Nephron progenitor cell (in vitro differentiated cells): ENCODE data around the gene JARID2.

Experiments
- DNase-seq: peaks from one replicate; pipeline ENCODE4 v3.0.0; 2021
- H3K27ac Mint-ChIP-seq: 2 replicates; pipeline ENCODE4 v1.8.0; 2021; ENCODE audit warnings: mild to moderate bottlenecking, moderate library complexity, mixed read lengths
- H3K27me3 Mint-ChIP-seq: 2 replicates; pipeline ENCODE4 v1.8.0; 2021; ENCODE audit warnings: mild to moderate bottlenecking, low read depth, mixed read lengths; ENCODE audit not compliant: poor library complexity
- H3K36me3 Mint-ChIP-seq: 2 replicates; pipeline ENCODE4 v1.8.0; 2021; ENCODE audit warnings: low read depth, mixed read lengths
- H3K4me1 Mint-ChIP-seq: 2 replicates; pipeline ENCODE4 v1.8.0; 2021; ENCODE audit warnings: mixed read lengths
- H3K4me3 Mint-ChIP-seq: 2 replicates; pipeline ENCODE4 v1.8.0; 2021; ENCODE audit warnings: mild to moderate bottlenecking, moderate library complexity, mixed read lengths
- H3K9me3 Mint-ChIP-seq: 2 replicates; pipeline ENCODE4 v1.8.0; 2021; ENCODE audit warnings: mild to moderate bottlenecking, moderate library complexity, mixed read lengths
- CTCF ChIP-seq: fragments of 200-600 bp; sonication (generic); IDR thresholded peaks from 2 replicates; pipeline ENCODE4 v1.5.0; 2021; ENCODE audit warnings: antibody characterized with exemption

Gene JARID2

GRCh38 chr6:15395087-15395486 lies 149.2 kb downstream of the JARID2 start:
- H3K4me3 Mint-ChIP-seq = no peak overlapping the region
- H3K4me1 Mint-ChIP-seq = peaks cover 47% of the 10 kb centered on the region
- H3K36me3 Mint-ChIP-seq = peaks cover 27% of the 10 kb centered on the region

GRCh38 chr6:15396808-15397207 lies 150.9 kb downstream of the JARID2 start:
- no peaks in the 10 kb centered on the region for H3K27me3 Mint-ChIP-seq
- peaks cover 27% of the 10 kb centered on the region for H3K36me3 Mint-ChIP-seq
- no peak overlapping the region for H3K27ac Mint-ChIP-seq
- no peak for DNase-seq
- H3K9me3 Mint-ChIP-seq = peaks cover 15% of the 10 kb centered on the region
- no peak for TF ChIP-seq CTCF
- no peak overlapping the region for H3K4me3 Mint-ChIP-seq
- peaks cover 47% of the 10 kb centered on the region for H3K4me1 Mint-ChIP-seq

More at GRCh38 chr6:15395087-15395486, 149.2 kb downstream of the JARID2 start:
- DNase-seq = no peak
- H3K9me3 Mint-ChIP-seq = peaks cover 15% of the 10 kb centered on the region
- no peak overlapping the region for H3K27ac Mint-ChIP-seq
- no peak for TF ChIP-seq CTCF
- no peaks in the 10 kb centered on the region for H3K27me3 Mint-ChIP-seq

GRCh38 chr6:15398633-15399275 lies 152.9 kb downstream of the JARID2 start:
- no peak for TF ChIP-seq CTCF
- H3K4me3 Mint-ChIP-seq = no peak overlapping the region
- peaks cover 9% of the 10 kb centered on the region for H3K9me3 Mint-ChIP-seq
- peaks cover 58% of the 10 kb centered on the region for H3K4me1 Mint-ChIP-seq
- H3K27me3 Mint-ChIP-seq = no peaks in the 10 kb centered on the region
- no peak overlapping the region for H3K27ac Mint-ChIP-seq
- H3K36me3 Mint-ChIP-seq = peaks cover 20% of the 10 kb centered on the region
- no peak for DNase-seq

- DNase-seq = peak; percentile 60
- peak overlapping the region; percentile 93 for H3K27ac Mint-ChIP-seq
- TF ChIP-seq CTCF = no peak
- H3K4me1 Mint-ChIP-seq = peaks cover 69% of the 10 kb centered on the region
- peaks cover 9% of the 10 kb centered on the region for H3K36me3 Mint-ChIP-seq
- H3K4me3 Mint-ChIP-seq = peak overlapping the region; percentile 77
- no peaks in the 10 kb centered on the region for H3K9me3 Mint-ChIP-seq
- no peaks in the 10 kb centered on the region for H3K27me3 Mint-ChIP-seq
Observed at GRCh38 chr6:15399641-15400470, 154.0 kb downstream of the JARID2 start.

- H3K9me3 Mint-ChIP-seq = no peaks in the 10 kb centered on the region
- peaks cover 76% of the 10 kb centered on the region for H3K4me1 Mint-ChIP-seq
- peak overlapping the region; percentile 91 for H3K27ac Mint-ChIP-seq
- DNase-seq = peak; percentile 78
- H3K36me3 Mint-ChIP-seq = peaks cover 3% of the 10 kb centered on the region
- H3K27me3 Mint-ChIP-seq = no peaks in the 10 kb centered on the region
- H3K4me3 Mint-ChIP-seq = peak overlapping the region; percentile 77
- TF ChIP-seq CTCF = no peak
Observed at GRCh38 chr6:15400572-15401004, 154.7 kb downstream of the JARID2 start.
